ENCODE data around the gene DDX50. TPM values are rescaled to one million over a fixed set of nuclear protein-coding genes. Genes with fewer than 3 reads are reported as not detected.

The DDX50 gene
- total RNA-seq, 1 experiment from 2014 or later, result 46.9 TPM

- no peaks in the 10 kb centered on the region for H3K9me3 ChIP-seq (ENCODE audit: control insufficient read depth, insufficient read depth, low read depth, low read length)
- in situ Hi-C loops (cut with HindIII; ENCODE audit: low pct_unique_long_range_greater_than_20kb, low sequenced_read_pairs), result no loop called here
- intact Hi-C loops (cut with micrococcal nuclease; ENCODE audit: unreplicated experiment), result no loop called here
- peak; percentile 97 for ATAC-seq
- CTCF ChIA-PET, result interaction anchor here (0.6 to 0.9 kb wide), 3 partner anchors 15 to 1228 kb away, joined by 3 read pairs; no protein-coding TSS in a partner anchor
- POLR2A ChIA-PET, result interaction anchor here (0.5 to 0.7 kb wide), 5 partner anchors 24 to 623 kb away, joined by 3 to 7 read pairs (median 4); partner anchors contain the start of gene SRGN
- TSS peak; percentile 91 for BruUV-seq (replicated peaks)
- TF ChIP-seq SIN3A (IDR thresholded peaks at IDR 0.05; ENCODE audit: borderline replicate concordance, insufficient read depth, low read depth, low read length) (peak; percentile 81), TCF7L2 (IDR thresholded peaks at IDR 0.05; ENCODE audit: low read depth, low read length) (peak; percentile 53; the same call in 1 of the 2 replicates), CTCF (IDR thresholded peaks at IDR 0.05) (peak; percentile 85), POLR2AphosphoS5 (IDR thresholded peaks at IDR 0.05; ENCODE audit: low read depth, low read length) (peak; percentile 96), REST (IDR thresholded peaks at IDR 0.05; ENCODE audit: insufficient read depth in 1 of 2, low read depth in 2 of 2, low read length in 1 of 2) (no peak)
- H3K36me3 ChIP-seq (ENCODE audit: control insufficient read depth, insufficient read depth, low read length), result peaks cover 18% of the 10 kb centered on the region
- H3K4me1 ChIP-seq (ENCODE audit: control insufficient read depth, insufficient read depth, low read length), result peaks cover 14% of the 10 kb centered on the region; the same call in 1 of the 2 replicates
- no peaks in the 10 kb centered on the region for H3K27me3 ChIP-seq (ENCODE audit: control insufficient read depth, insufficient read depth, low read length)
- peak within 1 kb of the TSS; percentile 94 for H3K27ac ChIP-seq (ENCODE audit: low read length)
- DNase-seq (ENCODE audit: low read depth, low spot score), result peak; percentile 86
- H3K4me3 ChIP-seq (ENCODE audit: low read depth in 2 of 2, low read length in 2 of 2), result peak within 1 kb of the TSS; percentile 89 to 90
Measured at GRCh38 chr10:68955832-68956532, 54.9 kb downstream of the DDX50 start, which contains the start of gene DDX21. Gene DDX21 (plus strand): TSS chr10:68956170. CDS start chr10:68956226, 56 bp downstream.

GRCh38 chr10:68957284-68957615 is 56.1 kb downstream of the DDX50 start:
- no peak for ATAC-seq
- Histone ChIP-seq H3K27ac (ENCODE audit: low read length) (peak overlapping the region; percentile 94), H3K4me1 (ENCODE audit: control insufficient read depth, insufficient read depth, low read length) (peaks cover 14% of the 10 kb centered on the region; the same call in 1 of the 2 replicates), H3K36me3 (ENCODE audit: control insufficient read depth, insufficient read depth, low read length) (peaks cover 30% of the 10 kb centered on the region), H3K4me3 (ENCODE audit: low read depth in 2 of 2, low read length in 2 of 2) (peak overlapping the region; percentile 89 to 90), H3K27me3 (ENCODE audit: control insufficient read depth, insufficient read depth, low read length) (no peaks in the 10 kb centered on the region), H3K9me3 (ENCODE audit: control insufficient read depth, insufficient read depth, low read depth, low read length) (no peaks in the 10 kb centered on the region)
- intact Hi-C loops (cut with micrococcal nuclease; ENCODE audit: unreplicated experiment), result no loop called here
- POLR2A ChIA-PET, result interaction anchor here (0.6 kb wide), 1 partner anchor 10 kb away, joined by 3 read pairs; no protein-coding TSS in a partner anchor
- CTCF ChIA-PET, result no interaction called here
- no TSS peak for BruUV-seq (replicated peaks)
- TF ChIP-seq POLR2AphosphoS5 (IDR thresholded peaks at IDR 0.05; ENCODE audit: low read depth, low read length) (no peak; the same call in 1 of the 2 replicates), REST (IDR thresholded peaks at IDR 0.05; ENCODE audit: insufficient read depth in 1 of 2, low read depth in 2 of 2, low read length in 1 of 2) (no peak), SIN3A (IDR thresholded peaks at IDR 0.05; ENCODE audit: borderline replicate concordance, insufficient read depth, low read depth, low read length) (no peak), CTCF (IDR thresholded peaks at IDR 0.05) (no peak), TCF7L2 (IDR thresholded peaks at IDR 0.05; ENCODE audit: low read depth, low read length) (no peak)
- in situ Hi-C loops (cut with HindIII; ENCODE audit: low pct_unique_long_range_greater_than_20kb, low sequenced_read_pairs), result no loop called here
- no peak for DNase-seq (ENCODE audit: low read depth, low spot score)
